ENCODE results near the gene NR1D2.
"Not testable (repeated sequence)": the region's sequence is repeated elsewhere in the genome, so short reads cannot be mapped to it uniquely, and the experiment has no call there.

NR1D2 gene

GRCh38 chr3:24020036-24020691 is 75.1 kb downstream of the NR1D2 start:
- TF ChIP-seq CTCF (conservative IDR thresholded peaks at IDR 0.05), result no peak
- no peak overlapping the region for H3K27ac ChIP-seq

- no peak overlapping the region for H3K27ac ChIP-seq
- TF ChIP-seq CTCF (conservative IDR thresholded peaks at IDR 0.05), result no peak
Observed at GRCh38 chr3:24023197-24023596, 78.1 kb downstream of the NR1D2 start.

- no peak for TF ChIP-seq CTCF (conservative IDR thresholded peaks at IDR 0.05)
- H3K27ac ChIP-seq, result no peak overlapping the region
Observed at GRCh38 chr3:24025805-24026204, 80.7 kb downstream of the NR1D2 start.

GRCh38 chr3:24026665-24027064 is 81.6 kb downstream of the NR1D2 start:
- not testable (repeated sequence) for H3K27ac ChIP-seq

- TF ChIP-seq CTCF (conservative IDR thresholded peaks at IDR 0.05), result no peak
- H3K27ac ChIP-seq, result no peak overlapping the region
Observed at GRCh38 chr3:24027946-24028345, 82.9 kb downstream of the NR1D2 start.

Measured in VCaP (cell line).